Activated T-cell treated with anti-CD3 and anti-CD28 coated beads for 4 hours (primary cell): Measurements from ENCODE around the gene KIF26B.

Source experiments
- DNase-seq: peaks from one replicate; pipeline ENCODE4 v3.0.0-alpha.2; 2020

Gene KIF26B

GRCh38 chr1:245609354-245610150, 454.8 kb downstream of the KIF26B start:
- no peak for DNase-seq

DNA sequence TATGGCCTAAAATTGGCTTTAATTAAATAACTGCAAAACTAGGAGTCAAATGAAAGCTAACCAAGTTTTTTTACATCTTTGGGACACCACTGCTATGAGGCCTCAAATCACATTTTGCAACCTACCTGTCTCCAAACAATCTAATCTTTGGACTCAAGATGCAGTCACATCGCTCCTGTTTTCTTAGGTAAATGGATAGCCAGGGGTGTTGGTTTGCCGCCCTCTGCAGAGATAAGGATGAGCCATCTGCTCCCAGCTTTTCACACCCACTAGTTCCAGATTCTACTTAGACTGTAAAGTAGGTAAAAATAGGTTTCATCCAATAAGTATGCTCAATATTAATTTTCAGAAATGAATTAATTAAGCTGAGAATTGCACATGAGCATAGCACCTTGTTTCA, 456.5 kb downstream of the KIF26B start:
- DNase-seq, result no peak

- DNase-seq, result no peak
Measured at GRCh38 chr1:245614476-245614875, 459.7 kb downstream of the KIF26B start.

- DNase-seq, result no peak
Measured at GRCh38 chr1:245615001-245615400, 460.2 kb downstream of the KIF26B start.

DNA sequence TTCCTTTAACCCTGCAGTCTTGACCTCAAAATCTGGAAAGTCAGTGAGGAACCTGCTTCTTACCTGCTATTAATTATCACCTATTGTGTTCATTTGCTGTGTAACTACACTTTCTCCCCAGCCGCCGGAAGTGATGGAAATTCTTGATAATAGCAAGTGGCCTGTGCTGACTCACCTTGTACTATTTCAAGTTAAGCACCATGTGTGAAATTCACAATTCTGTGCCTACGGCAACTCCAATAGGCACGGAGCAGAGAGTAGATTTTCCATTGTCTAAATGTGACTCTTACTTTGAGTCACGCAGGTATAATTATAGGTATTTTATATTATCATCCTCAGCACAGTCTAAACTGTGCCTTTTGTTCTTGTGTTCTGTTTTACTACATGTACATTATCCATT, 466.8 kb downstream of the KIF26B start:
- no peak for DNase-seq

DNA sequence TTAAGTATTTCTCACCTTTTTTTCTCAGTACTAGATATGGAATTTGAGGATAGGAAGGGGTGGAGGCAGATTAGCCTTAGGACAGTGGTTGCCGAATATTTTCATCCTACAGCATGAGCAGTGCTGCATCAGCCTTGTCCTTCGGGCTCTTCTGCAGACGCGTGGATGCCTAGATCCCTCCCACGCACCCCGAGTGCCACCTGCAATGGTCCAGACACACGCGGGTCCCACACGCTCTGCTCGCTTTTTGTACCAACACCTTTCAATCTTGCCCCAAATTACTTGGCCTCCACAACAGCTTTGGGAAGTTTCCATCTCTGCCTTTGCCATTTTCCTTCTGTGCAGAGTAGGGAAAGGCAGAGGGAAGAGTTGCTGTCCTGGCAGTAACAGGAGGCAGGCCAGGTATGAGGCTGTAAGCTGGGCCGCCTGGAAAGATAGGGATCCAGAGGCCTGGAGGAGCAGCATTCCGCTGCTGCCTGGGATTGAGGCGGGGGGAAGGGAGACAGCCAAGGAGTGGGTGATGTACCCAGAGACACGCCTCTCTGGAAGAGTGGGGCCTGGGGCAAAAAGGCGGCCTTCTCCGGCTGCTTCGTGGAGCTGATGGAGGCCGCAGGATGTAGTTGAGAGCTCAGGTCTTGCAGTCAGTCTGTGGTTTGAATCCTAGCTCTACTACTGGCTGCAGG, 467.7 kb downstream of the KIF26B start:
- DNase-seq, result no peak

DNA sequence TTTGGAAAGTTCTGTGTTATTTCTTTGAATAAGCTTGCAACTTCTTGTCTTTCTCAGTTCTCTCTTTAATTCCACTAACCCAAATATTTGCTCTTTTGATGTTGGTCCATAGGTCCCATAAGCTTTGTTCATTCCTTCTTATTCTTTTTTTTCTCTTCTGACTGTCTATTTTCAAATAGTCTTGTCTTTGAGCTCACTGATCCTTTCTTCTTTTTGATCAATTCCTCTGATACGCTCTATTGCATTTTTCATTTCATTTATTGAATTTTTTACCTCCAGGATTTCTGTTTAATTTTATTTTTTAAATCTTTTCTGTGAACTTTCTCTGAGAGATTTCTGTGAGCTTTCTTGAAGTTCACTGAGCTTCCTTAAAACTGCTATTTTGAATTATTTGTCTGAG, 486.6 kb downstream of the KIF26B start:
- no peak for DNase-seq

DNA sequence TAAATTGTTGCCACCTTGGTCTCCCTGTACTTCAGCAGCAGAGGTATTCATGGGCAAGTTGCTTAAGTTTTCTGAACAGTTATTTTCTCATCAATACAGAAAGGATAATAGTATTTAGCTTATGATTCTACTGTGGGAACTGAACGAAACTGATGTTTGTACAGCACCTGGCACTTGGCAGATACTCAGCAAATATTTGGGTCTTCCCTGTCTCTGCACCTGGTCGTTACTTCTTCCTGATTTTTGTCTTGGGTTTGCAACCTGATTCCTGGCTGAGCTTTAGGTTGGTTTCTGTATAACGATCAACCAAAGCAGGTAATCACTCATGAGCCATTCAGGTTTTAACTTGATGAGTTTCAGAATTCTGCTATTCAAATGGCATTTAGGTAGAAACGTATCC, 490.6 kb downstream of the KIF26B start:
- no peak for DNase-seq

- no peak for DNase-seq
Measured at GRCh38 chr1:245645894-245646293, 491.1 kb downstream of the KIF26B start.

GRCh38 chr1:245648749-245649522, 494.2 kb downstream of the KIF26B start:
- no peak for DNase-seq

GRCh38 chr1:245649666-245650065, 494.9 kb downstream of the KIF26B start:
- no peak for DNase-seq

GRCh38 chr1:245650441-245650960, 495.7 kb downstream of the KIF26B start:
- no peak for DNase-seq

DNA sequence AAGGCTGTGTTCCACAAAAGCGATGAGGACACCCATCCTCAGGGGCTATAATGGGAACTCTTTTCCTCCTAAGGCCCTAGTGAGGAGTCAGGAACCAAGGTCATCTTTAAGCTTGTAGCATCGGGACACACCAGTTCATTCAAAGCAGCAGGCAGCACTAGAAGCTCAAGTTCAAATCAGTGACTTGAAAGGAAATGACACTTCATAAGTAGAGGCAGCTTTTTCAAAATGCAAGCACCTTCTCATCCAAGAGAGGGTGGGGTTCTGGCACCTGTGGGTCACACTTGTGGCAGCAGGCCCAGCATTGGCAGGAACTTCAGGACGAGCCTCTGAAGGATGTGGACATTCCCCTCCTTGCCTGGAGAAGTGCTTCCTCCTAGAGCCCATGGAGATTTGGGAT, 496.3 kb downstream of the KIF26B start:
- DNase-seq, result no peak

- no peak for DNase-seq
Measured at GRCh38 chr1:245652116-245652515, 497.3 kb downstream of the KIF26B start.

DNA sequence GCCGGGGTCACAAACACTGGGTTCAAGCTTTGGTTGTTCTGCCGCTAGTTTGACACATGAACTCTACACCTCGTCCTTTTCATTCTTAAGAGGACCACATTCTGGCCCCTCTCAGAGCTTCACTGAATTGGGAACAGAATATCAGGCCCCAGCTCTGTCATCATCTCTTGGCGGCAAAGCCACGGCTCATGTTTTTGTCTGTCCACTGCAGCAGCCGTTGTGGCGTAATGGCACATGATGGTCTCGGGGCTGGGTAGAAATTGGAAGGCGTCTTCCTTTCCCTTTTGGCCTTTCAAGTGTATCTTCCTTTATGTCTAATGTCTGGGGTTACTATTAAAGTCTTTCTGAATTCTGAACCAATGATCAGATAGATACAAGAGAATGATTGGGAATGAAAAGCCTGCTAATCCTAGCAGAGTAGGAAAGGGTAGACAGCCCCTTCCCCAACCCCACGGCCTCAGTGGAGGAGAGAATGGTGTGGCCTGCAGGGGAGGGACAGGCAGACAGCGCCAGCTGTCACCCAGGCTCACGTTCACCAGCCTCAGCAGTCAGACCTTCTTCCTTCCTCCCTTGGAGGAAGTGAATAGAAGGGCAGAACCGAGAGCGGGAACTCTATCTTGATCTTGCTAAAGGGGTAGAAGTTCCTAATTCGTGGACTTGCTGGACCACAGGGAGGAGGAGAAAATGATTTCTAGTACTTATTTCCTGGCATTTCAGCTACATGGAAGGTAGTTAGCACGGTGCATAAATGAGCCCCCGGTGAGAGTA, 498.1 kb downstream of the KIF26B start:
- no peak for DNase-seq

DNA sequence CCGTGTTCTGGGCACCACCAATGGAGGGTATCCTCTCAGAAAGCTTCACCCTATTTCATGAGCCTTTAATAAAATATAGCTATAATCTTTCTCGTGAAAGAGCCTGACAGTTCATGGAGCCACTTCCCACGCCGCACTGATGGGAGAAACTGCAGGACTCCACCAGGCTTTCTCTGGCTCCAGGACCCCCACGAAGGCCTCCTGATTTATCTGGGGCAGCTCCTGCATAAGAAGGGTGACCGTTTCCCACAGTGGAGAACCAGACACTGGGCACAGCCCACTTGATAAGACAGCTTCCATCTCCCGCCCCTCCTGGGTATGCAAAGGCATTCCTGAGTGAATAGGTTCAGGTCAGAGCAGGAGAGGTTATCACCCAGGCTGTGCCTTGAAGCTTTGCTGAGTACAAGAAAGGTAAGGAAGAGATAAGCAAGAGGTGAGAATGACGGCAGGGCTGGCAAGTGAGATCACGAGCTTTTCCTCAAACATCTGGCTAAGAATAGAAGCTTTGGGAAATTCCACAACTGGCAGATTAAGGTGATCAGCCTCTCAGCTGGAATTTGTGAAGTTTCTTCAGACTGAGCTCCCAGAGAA, 499.8 kb downstream of the KIF26B start:
- no peak for DNase-seq

DNA sequence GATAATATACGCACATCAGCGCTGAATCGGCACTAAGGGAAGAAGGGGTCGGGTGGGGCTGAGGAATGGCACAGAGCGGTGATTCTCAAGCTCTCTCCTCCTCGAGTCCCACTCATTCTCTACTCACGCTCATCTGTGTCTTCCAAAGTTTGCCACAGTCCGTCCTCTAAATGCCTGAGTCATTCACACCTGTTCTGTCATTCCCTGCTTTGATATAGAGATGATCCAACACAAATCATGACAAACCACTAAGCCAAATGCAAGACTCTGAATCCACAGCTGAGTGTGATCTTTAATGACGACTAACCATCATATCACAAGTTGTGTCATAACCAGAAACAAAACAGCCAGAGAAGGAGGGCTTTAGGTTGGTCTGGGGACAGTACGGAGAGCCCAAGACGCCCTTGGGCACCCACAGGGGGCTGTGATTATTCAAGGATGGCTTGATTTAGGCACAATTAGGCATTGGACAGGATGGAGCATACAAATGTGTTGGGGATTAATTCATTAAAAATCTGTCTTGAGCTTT, 501.5 kb downstream of the KIF26B start:
- DNase-seq, result no peak

- no peak for DNase-seq
Measured at GRCh38 chr1:245657371-245657770, 502.6 kb downstream of the KIF26B start.

- no peak for DNase-seq
Measured at GRCh38 chr1:245663373-245663772, 508.6 kb downstream of the KIF26B start.

- DNase-seq, result no peak
Measured at GRCh38 chr1:245663841-245664240, 509.1 kb downstream of the KIF26B start.

GRCh38 chr1:245666412-245666811, 511.6 kb downstream of the KIF26B start:
- DNase-seq, result no peak

GRCh38 chr1:245671349-245671748, 516.6 kb downstream of the KIF26B start:
- no peak for DNase-seq
